Neural cell (in vitro differentiated cells): ENCODE measurements around the gene LYPD6.

ENCODE experiments used
- CTCF ChIP-seq: fragments of 450-650 bp; IDR thresholded peaks from 2 replicates; pipeline ENCODE4 v1.5.1; 2014; ENCODE audit warnings: antibody characterized with exemption, mild to moderate bottlenecking, moderate library complexity; ENCODE audit not compliant: poor library complexity, severe bottlenecking
- EP300 ChIP-seq: fragments of 450-650 bp; conservative IDR thresholded peaks from 2 replicates; pipeline ENCODE4 v1.6.1; 2014; ENCODE audit warnings: antibody characterized with exemption, mild to moderate bottlenecking, moderate library complexity; ENCODE audit not compliant: poor library complexity, severe bottlenecking
- EZH2 ChIP-seq: fragments of 200-600, 300-800 bp; shearing (Covaris generic), sonication (generic); IDR thresholded peaks from 2 replicates; pipeline ENCODE4 v1.6.1; 2014; ENCODE audit warnings: antibody characterized with exemption, low read length, borderline replicate concordance, mild to moderate bottlenecking; ENCODE audit not compliant: insufficient read depth, poor library complexity, severe bottlenecking
- REST ChIP-seq: IDR thresholded peaks from 2 replicates; pipeline ENCODE4 v1.6.1; 2012; ENCODE audit warnings: borderline replicate concordance

DNA sequence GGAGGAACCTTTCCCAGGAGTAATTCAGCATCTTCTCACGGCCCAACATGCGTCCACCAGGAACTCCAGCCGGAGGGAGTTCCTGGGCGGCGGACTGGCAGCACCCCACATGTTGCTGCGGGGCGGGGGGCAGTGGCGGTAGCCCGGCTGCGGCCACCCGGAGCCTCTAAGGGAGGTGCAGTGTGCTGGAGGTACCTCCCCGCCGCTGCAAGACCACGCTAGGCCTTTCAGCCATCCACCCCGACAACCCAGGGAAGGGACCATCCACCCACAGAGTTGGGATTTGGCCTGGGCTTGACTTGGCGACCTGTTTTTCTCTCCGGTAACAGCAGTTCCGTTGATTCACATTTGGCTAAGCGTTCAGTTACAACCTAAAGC is 625 bp downstream of the LYPD6 start:
- no peak for TF ChIP-seq CTCF
- no peak for TF ChIP-seq REST
- no peak for TF ChIP-seq EZH2
- TF ChIP-seq EP300 = no peak
